Breast epithelium (tissue), 3 donors: ENCODE results near the gene KCNH5.

Experiments
- CTCF ChIP-seq, 3 donors: fragments of 450-650 bp; IDR thresholded peaks; one replicate each; pipeline ENCODE4 v1.5.1; 2016 to 2017; ENCODE audit warnings: antibody characterized with exemption in 3 of 3, mild to moderate bottlenecking in 3 of 3, moderate library complexity in 3 of 3
- POLR2A ChIP-seq: fragments of 450-650 bp; IDR thresholded peaks from one replicate; pipeline ENCODE4 v1.6.1; 2016; ENCODE audit warnings: antibody characterized with exemption, mild to moderate bottlenecking, moderate library complexity
- POLR2AphosphoS5 ChIP-seq, 3 donors: sonication (generic); formaldehyde crosslinking; IDR thresholded peaks; one replicate each; pipeline ENCODE4 v1.6.1; 2017; ENCODE audit warnings: antibody characterized with exemption in 3 of 3

GRCh38 chr14:62908506-62908905 is 136.8 kb downstream of the KCNH5 start:
- TF ChIP-seq CTCF (IDR thresholded peaks at IDR 0.05) (no peak), POLR2A (no peak), POLR2AphosphoS5 (IDR thresholded peaks at IDR 0.05) (no peak)
